Activated CD8-positive, alpha-beta memory T cell treated with anti-CD3 and anti-CD28 coated beads, Interleukin-2, amount 50 U/mL, for 24 hours (primary cell): ENCODE data around the gene ARHGAP10.
"Not testable (repeated sequence)": the region's sequence is repeated elsewhere in the genome, so short reads cannot be mapped to it uniquely, and the experiment has no call there.

Experiments
- DNase-seq: peaks from one replicate; pipeline ENCODE4 v3.0.0-alpha.2; 2020; ENCODE audit errors: extremely low read depth

ARHGAP10 gene

GRCh38 chr4:148067301-148067916 lies 335.5 kb downstream of the ARHGAP10 start:
- DNase-seq, result no peak

- DNase-seq, result no peak
These were observed 336.4 kb downstream of the ARHGAP10 start for GRCh38 chr4:148068065-148068911.

- no peak for DNase-seq
These were observed 337.4 kb downstream of the ARHGAP10 start for GRCh38 chr4:148069086-148069894.

GRCh38 chr4:148069895-148070178 lies 337.9 kb downstream of the ARHGAP10 start:
- no peak for DNase-seq

GRCh38 chr4:148071009-148071408 lies 339.1 kb downstream of the ARHGAP10 start:
- DNase-seq, result no peak

GRCh38 chr4:148072789-148073188 lies 340.9 kb downstream of the ARHGAP10 start:
- no peak for DNase-seq

- no peak for DNase-seq
These were observed 341.5 kb downstream of the ARHGAP10 start for GRCh38 chr4:148073349-148073748.

- no peak for DNase-seq
These were observed 342.6 kb downstream of the ARHGAP10 start for GRCh38 chr4:148074462-148074861.

GRCh38 chr4:148075438-148075837 lies 343.6 kb downstream of the ARHGAP10 start:
- no peak for DNase-seq

- no peak for DNase-seq
These were observed 345.1 kb downstream of the ARHGAP10 start for GRCh38 chr4:148076964-148077363.

- DNase-seq, result no peak
These were observed 345.7 kb downstream of the ARHGAP10 start for GRCh38 chr4:148077581-148077980.

GRCh38 chr4:148078061-148078460 lies 346.2 kb downstream of the ARHGAP10 start:
- no peak for DNase-seq

GRCh38 chr4:148079961-148080360 lies 348.1 kb downstream of the ARHGAP10 start:
- no peak for DNase-seq

GRCh38 chr4:148081267-148081666 lies 349.4 kb downstream of the ARHGAP10 start:
- DNase-seq, result no peak

GRCh38 chr4:148081745-148082144 lies 349.9 kb downstream of the ARHGAP10 start:
- no peak for DNase-seq

GRCh38 chr4:148083073-148083472 lies 351.2 kb downstream of the ARHGAP10 start:
- DNase-seq, result not testable (repeated sequence)

GRCh38 chr4:148089624-148090023 lies 357.7 kb downstream of the ARHGAP10 start:
- DNase-seq, result no peak

GRCh38 chr4:148090029-148090428 lies 358.1 kb downstream of the ARHGAP10 start:
- no peak for DNase-seq

- DNase-seq, result no peak
These were observed 358.9 kb downstream of the ARHGAP10 start for GRCh38 chr4:148090503-148091476.

- DNase-seq, result no peak
These were observed 360.0 kb downstream of the ARHGAP10 start for GRCh38 chr4:148091896-148092295.

GRCh38 chr4:148092316-148093014 lies 360.6 kb downstream of the ARHGAP10 start:
- no peak for DNase-seq
